DMS153 (cell line): Measurements from ENCODE around the gene GNAQ.
"Not testable (repeated sequence)": the region's sequence is repeated elsewhere in the genome, so short reads cannot be mapped to it uniquely, and the experiment has no call there.

ENCODE experiments used
- DNase-seq: peaks from one replicate; lab custom pipeline; 2025; lab: John Stamatoyannopoulos, UW

GNAQ gene

GRCh38 chr9:77771171-77771570 lies 260.4 kb downstream of the GNAQ start:
- DNase-seq: no peak

DNA sequence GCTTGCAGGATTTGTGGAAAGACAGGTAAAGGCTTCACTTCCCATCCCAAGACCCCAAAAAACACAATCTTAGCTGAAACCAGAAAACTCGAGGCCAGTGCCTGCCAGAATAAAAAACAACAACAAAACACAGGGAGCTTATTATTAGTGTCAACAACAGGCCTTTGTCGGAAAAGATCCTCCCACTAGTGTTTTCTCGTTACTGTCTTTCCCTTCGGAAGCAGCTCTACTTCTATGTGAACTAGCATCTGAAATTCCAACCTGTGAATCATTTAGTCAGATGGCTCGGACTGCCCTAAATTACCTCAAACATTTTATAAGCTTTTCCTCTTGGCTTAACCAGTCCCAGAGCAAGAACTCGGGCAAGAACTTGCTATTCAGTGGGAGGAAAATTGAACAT lies 261.3 kb downstream of the GNAQ start:
- DNase-seq: no peak

DNA sequence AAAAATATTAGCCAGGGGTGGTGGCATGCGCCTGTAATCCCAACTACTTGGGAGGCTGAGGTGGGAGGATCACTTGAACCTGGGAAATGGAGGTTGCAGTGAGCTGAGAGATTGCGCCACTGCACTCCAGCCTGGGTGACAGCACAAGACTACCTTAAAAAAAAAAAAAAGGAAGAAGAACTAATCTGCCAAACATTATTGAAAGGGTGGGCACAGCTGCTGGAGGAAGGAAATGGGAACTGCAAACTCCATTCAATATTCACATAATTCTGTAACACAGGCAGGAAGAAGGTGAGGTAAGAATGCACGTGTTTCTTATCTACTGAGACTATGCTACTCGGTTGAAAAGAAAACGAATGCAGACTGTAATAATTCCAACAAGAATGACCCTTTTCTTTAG lies 262.4 kb downstream of the GNAQ start:
- no peak for DNase-seq

DNA sequence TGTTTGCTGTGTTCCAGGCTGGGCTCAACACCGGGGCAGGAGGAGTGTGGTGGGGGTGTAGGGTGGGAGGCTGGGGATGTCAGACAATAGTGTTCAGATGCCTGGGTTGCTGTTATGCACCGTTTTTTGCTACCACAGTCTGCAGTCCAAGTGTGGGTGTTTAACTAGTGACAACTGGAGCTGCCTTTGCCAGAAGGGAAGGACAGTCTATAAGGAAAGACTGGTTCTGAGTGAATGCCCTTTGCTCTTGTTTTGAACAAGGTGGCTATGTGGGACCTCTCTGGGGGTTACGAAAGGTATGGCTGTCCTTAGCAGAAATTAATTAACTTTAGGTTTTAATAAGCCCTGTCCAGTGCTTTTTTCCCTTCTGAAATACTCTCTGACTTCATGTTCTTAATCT lies 265.0 kb downstream of the GNAQ start:
- no peak for DNase-seq

- DNase-seq: no peak
Measured at GRCh38 chr9:77765781-77766259, 265.8 kb downstream of the GNAQ start.

- DNase-seq: no peak
Measured at GRCh38 chr9:77764894-77765780, 266.5 kb downstream of the GNAQ start.

- DNase-seq: no peak
Measured at GRCh38 chr9:77763566-77763965, 268.0 kb downstream of the GNAQ start.

DNA sequence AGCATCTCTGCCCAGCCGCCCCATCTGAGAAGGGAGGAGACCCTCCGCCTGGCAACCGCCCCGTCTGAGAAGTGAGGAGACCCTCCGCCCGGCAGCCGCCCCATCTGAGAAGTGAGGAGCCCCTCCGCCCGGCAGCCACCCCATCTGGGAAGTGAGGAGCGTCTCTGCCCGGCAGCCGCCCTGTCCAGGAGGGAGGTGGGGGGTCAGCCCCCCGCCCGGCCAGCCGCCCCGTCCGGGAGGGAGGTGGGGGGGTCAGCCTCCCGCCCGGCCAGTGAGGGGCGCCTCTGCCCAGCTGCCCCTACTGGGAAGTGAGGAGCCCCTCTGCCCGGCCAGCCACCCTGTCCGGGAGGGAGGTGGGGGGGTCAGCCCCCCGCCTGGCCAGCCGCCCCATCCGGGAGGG lies 270.7 kb downstream of the GNAQ start:
- not testable (repeated sequence) for DNase-seq

- no peak for DNase-seq
Measured at GRCh38 chr9:77759391-77759790, 272.2 kb downstream of the GNAQ start.

DNA sequence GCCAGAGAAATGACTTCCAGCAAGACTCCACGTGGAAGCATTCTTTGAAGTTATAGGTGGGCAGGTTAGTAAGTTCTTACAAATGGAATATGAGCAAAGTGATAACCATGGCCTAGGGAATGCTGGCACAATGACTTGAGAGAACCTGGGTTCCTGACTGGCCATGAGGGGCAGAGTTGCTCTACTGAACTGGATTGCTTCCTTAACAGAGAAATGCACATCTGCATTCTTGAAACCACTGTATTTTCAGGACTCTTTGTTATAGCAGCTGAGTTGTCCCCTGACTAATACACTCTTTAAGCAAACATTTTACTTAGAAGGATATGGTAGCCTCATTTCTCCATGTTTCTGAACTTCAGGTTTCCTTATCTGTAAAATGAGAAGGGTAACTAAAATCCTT lies 275.2 kb downstream of the GNAQ start:
- DNase-seq: no peak

GRCh38 chr9:77753180-77753579 lies 278.4 kb downstream of the GNAQ start:
- DNase-seq: no peak

- DNase-seq: no peak
Measured at GRCh38 chr9:77752554-77752953, 279.1 kb downstream of the GNAQ start.

GRCh38 chr9:77751341-77752091 lies 280.1 kb downstream of the GNAQ start:
- DNase-seq: peak; percentile 78

DNA sequence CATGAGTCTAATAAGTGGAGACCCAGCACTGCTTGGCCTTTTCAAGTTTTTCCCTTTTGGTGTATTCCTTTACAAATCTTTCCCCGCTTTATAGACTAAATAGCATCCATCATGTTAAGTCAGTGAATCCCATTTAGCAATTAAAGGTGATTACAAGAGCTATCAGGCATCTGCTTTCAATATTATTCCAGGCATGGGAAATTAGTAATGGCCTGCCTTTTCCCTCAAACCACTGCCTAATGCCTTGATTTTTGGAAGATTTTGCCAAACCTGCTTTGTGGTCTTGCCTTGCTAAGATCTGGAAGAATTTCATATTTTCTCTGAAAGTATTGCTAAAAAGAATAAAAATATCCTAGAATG lies 280.6 kb downstream of the GNAQ start:
- no peak for DNase-seq

- no peak for DNase-seq
Measured at GRCh38 chr9:77750284-77750683, 281.3 kb downstream of the GNAQ start.

DNA sequence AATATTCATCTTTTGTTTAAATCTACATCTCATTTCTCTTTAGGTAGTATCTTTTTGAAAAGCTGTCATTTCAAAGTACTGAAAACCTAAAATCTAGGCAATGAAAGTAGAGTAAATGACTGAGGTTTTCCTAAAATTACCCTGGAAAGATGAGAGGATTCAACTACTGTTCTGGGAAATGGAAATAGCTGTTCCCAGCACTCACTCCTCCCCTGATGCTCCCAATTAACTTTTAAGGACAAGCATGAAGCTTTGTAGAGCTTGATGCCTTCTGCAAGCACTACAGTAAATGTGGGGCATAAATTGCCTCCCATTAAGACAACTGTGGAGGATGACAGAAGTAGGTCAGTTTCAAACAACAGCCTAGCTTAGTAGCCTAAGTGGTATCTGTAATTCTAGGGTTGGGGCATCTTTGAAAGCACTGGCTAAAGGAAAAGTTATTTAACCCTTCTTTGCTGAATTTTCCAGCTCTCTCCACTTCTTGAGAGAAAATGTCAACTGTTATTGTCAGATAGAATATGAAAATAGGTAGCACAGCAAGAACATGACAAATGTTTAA lies 283.3 kb downstream of the GNAQ start:
- no peak for DNase-seq

DNA sequence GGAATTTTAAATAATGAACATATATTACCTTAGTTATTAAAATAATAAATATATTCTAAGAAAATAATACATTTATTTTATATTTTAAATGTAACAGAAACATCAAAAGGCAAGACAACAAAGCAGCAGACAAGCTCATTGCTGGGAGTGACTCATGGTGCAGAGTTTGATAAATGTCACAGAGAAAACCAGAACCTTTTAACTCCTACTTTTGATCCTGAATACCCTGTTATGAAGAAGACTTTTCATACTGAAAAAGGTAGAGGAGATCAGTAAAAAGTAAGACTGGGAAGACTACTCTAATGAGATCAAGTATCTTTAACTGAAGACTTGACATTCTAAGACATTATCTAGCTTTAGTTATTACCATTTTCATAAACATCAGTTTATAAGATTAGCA lies 284.4 kb downstream of the GNAQ start:
- DNase-seq: no peak

DNA sequence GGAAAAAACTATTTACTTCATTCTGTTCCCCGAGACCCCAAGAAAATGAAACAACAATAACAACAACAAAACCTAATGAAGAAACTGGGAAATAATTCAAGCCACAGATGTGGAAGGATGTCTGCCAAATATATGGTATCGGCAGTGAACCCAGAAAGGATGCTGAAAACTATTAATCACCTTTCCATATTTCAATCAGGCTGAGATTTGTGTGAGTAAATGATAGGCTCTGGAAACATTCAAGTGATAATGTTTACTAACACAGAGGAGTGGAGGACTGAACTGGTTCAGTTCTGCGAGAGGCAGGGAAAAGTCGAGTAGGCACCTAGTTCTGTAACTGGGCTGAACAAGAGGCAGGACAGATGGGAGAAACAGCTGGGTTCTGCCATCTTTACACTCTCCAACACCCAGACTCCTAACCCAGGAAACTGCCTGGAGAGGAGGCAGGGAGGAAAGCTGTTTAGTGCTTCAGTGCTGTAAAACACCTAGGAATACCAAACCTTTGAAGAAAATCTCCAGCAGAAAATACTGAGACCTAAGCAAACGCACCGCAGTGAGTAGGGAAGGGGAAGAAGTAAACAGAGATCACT lies 286.7 kb downstream of the GNAQ start:
- DNase-seq: no peak

GRCh38 chr9:77743386-77743785 lies 288.2 kb downstream of the GNAQ start:
- DNase-seq: no peak

GRCh38 chr9:77738932-77739331 lies 292.7 kb downstream of the GNAQ start:
- no peak for DNase-seq

GRCh38 chr9:77735494-77735893 lies 296.1 kb downstream of the GNAQ start:
- DNase-seq: no peak

DNA sequence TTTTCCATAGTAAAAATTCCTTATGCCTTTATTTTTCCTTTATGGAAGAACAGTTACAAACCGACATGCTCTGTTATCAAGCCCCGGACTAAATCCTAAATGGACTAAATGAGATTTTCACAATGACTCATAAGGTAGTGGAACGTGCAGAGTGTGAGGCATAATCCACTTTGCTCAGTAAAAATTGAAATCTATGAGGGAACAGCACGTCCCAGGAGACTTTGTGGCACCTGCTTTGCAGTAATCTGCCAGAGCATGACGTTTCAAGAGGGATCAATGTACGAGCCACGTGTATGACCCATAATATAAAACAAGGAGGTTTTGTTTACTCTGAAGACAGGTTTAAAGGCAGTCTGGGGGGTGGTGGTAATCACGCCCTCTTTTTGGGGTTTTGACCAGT lies 299.7 kb downstream of the GNAQ start:
- peak; percentile 9 for DNase-seq
